ENCODE measurements around the gene GRID2.
"Not testable (repeated sequence)": the region's sequence is repeated elsewhere in the genome, so short reads cannot be mapped to it uniquely, and the experiment has no call there.

The GRID2 gene

DNA sequence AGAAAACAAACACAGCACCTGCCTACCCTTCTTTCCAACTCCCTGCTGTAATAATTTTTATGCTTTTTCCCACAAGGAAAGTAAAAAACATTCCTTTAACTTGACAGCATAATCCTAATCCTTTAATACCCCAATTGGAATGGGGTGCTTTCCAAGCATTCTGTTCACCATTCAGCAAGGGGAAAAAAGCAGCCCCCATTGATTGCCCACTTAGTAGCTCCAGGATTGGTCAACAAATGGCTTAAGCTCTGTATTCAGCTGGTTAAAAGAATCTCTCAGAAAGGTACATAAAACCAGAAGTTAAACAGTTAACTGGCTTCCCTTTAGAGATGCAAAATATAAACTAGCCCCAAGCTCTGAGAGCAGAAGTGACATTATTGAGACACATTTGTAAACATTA lies 1330.0 kb downstream of the GRID2 start:
- no peak for DNase-seq

GRCh38 chr4:93635943-93636342 lies 1332.2 kb downstream of the GRID2 start:
- DNase-seq = no peak

DNA sequence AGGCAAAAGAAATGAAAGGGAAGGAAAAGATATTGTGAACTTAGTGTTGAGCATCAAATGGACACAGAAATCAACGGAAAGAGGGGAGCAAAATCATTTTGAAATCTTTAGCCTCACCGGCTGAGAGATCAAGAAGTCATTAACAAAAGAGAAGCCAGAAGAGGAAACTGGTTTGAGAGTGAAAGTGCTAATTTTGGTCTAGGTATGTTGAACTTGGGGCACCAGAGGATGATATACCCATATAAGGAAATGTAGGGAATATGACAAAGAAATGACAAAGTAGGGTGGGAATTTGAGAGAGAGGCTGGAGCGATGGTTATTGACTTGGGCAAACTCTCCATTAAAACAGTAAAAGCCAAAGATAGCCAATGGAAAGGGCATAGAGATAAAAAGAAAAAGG lies 1341.4 kb downstream of the GRID2 start:
- DNase-seq = no peak

DNA sequence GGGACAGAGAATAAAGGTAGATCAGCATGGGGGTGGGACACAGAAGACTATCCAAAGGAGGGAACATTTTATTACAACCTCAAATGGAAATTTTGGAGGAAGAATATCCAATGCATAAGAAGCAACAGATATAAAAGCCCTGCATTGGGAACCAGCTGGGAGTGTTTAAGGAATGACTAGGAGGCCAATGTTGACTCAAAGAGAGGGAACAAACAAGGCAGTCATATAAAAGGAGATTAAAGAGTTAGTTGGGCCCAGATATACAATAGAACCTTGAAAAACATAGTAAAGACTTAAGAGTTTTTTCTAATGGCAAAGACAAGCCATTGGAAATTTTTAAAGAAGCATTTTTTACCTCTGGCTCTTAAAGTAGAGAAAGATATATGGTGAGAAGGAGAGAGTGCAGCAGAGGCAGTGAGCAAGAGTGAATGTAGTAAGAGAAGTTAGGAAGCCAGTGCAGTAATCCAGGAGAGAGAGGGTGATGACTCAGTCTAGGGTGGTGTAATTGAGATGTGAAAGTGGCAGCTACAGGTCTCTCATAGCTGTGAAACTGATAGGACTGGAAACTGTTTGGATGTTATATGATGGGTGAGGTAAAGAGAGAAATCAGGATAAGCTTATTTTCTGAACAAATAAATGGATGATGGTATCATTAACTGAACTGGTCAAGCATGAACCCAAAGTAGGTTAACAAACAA lies 1342.6 kb downstream of the GRID2 start:
- DNase-seq = no peak

DNA sequence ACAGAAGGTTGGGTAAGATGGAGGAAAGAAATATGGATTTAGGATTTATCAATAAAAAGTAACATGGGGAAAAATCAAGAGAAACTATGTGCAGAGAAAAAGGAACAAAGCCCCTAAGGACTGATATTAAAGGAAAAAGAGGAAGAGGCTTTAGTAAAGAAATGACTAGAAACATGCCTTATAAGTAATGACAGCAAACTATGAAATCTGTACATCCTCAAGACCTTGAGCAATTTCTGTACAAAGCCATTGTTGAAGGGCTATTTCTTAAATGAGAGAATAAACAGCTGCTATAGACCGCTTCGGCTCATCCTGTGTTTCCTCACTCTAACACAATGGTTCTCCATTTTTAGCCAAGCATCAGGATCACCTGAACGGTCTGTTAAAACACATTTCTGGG lies 1344.5 kb downstream of the GRID2 start:
- no peak for DNase-seq

GRCh38 chr4:93649828-93650227 lies 1346.1 kb downstream of the GRID2 start:
- no peak for DNase-seq

DNA sequence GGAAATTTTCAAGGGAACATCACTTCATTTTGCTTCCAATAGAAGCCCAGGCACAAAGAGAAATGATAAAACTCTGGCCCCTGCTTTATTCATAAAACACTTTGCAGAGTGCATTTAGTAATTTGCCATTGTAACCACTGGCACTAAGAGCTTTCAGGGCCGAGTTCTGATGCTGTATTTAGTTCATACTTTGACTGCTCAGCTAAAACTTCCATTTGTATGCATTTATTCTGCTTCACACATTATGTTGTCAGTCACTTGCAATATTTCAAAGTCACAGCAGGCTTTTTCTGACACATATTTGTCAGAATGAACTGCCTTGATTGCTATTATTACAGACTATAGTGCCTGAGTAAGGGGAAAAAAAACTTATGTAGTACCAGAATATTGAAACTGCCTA lies 1350.4 kb downstream of the GRID2 start:
- DNase-seq = no peak

DNA sequence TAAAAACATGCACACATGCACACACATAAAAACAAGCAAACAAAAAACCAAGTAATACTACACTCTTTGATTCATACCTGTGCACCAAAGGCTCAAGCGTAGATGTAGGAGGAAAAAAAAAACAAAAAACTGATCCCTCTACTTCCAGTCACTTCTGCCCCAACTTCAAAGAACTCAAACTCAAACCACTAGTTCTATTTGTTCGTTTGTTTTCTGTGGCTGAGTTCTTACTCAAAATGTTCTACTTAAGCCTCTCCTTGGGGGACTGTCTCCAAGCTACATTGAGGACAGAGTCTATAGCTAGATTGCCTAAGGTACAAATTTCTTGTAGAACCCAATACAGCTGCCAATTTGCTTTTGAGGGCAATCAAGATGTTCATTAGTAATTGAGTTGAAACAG lies 1353.8 kb downstream of the GRID2 start:
- no peak for DNase-seq

DNA sequence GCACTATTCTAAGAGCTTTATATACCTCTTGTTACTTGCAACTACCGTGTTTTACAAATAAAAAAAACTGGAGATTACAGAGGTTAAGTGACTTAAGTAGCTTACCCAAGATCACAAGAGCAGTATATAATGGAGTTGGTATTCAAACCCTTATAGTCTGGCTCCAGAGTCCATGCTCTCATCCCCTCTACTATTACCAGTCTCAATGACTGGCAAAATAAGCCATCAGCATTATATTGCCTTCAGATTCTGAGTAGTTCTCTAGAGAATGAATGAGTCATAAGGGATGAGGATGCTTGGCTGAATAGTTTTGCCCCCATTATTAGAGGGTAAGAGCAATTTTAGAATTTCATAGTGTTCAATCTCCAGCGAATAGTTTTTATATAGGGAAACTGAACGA lies 1354.7 kb downstream of the GRID2 start:
- DNase-seq = no peak

- no peak for DNase-seq
Measured at GRCh38 chr4:93659629-93660028, 1355.9 kb downstream of the GRID2 start.

- no peak for DNase-seq
Measured at GRCh38 chr4:93660036-93660435, 1356.3 kb downstream of the GRID2 start.

GRCh38 chr4:93670434-93670833 lies 1366.7 kb downstream of the GRID2 start:
- no peak for DNase-seq

DNA sequence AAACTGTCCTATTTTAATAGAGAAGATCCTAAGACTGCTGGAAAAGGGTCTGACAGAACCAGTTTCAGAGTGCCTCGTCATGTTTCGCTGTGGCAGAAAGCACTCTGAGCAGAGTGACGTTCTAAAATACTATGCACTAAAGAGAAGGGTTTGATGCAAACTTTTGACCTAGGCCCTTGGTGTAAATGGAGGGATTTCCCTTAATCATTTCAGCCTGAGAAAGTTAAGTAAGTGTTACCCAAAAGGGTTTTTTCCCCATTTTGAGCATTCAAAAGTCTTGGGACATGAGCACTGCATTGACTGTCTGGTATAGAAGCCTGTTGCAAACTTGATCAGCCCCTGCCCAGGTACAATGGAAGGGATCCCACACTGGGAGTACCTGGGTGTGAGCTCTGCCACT lies 1367.3 kb downstream of the GRID2 start:
- no peak for DNase-seq

- DNase-seq = not testable (repeated sequence)
Measured at GRCh38 chr4:93676937-93677336, 1373.2 kb downstream of the GRID2 start.

DNA sequence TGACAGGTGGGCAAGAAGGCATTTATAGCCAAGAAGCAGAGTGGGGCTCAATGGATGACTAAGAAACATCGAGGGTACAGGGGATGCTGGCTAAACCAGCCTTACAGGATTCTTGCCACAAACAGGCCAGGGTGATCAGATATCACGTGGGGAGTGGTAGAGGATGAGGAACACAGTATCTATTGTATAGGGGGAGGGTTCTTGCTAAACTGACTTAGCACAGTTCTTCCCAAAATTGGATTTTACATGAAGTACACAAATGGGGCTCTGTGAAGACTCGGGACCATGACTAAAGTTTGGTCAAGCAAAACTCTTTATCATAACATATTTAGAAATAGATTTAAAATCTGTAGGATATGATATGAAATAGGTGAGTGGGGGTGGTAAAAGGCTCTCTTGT lies 1380.8 kb downstream of the GRID2 start:
- DNase-seq = no peak

GRCh38 chr4:93687304-93687703 lies 1383.5 kb downstream of the GRID2 start:
- no peak for DNase-seq

GRCh38 chr4:93688978-93689377 lies 1385.2 kb downstream of the GRID2 start:
- no peak for DNase-seq

GRCh38 chr4:93693141-93693540 lies 1389.4 kb downstream of the GRID2 start:
- no peak for DNase-seq

DNA sequence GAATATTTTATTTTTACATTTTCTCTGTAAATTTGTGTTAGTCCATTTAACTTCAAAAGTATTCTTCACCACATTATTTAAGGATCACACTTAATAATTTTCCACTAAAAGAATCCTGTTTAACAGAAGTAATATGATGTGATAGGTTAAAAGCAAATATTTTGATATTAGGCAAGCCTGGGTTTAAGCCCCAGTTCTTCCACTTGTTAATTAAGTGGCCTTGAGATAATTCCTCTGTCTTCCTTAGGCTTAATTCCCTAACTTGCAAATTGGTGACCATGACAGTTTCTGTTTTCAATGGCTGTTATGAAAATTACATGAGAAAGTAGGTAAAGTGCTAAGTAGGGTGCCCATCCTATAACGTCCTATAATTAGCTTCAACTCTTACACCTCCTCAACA lies 1394.9 kb downstream of the GRID2 start:
- DNase-seq = no peak

GRCh38 chr4:93700571-93700970 lies 1396.8 kb downstream of the GRID2 start:
- no peak for DNase-seq

DNA sequence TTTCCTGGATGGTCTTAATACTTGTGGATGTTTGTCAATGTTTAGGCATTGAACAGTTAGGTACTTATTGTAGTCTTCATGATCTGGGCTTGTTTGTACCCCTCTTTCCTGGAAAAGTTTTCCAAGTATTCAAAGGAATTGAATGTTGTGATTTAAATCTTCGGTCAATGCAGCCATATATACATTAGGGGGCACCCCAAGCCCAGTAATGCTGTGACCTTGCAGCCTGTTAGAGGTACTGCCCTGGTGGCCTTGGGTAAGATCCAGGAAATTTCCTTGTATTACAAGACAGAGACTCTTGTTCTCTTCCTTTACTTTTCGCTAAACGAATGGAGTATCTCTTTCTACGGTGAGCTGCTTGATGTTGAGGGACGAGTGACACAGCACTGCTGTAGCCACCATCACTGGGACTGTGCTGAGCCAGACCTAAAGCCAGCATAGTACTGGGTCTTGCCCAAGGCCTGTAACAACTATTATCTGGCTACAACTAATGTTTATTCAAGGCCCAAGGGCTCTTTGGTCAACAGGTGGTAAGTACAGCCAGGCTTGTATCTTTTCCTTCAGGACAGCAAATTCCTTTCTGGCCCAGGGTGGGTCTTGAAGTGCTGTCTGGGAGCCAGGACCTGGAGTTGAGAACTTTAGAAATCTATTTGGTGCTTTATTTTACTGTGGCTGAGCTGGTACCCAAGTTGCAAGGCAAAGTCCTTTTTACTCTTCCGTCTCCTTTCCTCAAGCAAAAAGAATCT lies 1406.5 kb downstream of the GRID2 start:
- DNase-seq = no peak

GRCh38 chr4:93710847-93711430 lies 1407.2 kb downstream of the GRID2 start:
- no peak for DNase-seq

DNA sequence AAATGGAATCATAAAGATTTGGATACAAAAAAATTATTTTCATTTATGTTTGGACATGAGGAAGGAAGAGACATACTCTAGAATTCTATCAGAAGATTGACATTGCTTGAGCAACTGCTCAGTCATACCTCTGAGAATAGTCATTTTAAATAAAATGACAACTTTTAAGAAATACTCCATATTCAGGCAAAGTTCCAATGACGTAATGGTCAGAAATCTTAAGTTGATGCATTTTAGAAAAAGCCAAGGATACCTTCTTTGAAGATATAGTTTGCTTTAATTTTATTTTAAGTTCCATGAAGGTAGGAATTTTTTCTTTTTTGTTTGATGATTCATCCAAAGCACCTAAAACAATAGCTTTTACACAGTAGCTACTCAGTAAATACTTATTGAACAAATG lies 1414.5 kb downstream of the GRID2 start:
- DNase-seq = no peak

DNA sequence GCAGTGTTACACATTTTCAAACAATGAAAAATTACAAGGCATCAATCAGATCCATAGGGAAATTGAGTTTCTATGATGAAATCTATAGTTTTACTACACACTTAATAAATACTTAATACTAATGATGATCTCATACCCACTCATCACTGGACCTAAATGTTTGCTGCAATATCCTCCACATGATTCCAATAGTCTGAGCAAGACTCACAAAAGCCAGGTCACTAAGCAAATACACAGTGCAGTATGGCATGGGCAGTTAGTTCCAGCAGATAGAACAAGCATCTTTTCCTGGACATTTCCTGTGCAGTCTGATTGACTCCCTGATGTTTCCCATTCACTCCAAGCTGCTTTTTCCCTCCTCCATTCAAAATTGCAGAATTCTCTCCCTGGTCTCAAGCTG lies 1415.8 kb downstream of the GRID2 start:
- DNase-seq = no peak
